DMS153 treated with DMSO at 0.1 percent for 48 hours (cell line): ENCODE data around the gene BICC1.

Source experiments
- DNase-seq: peaks from one replicate; lab custom pipeline; 2025; ENCODE audit not compliant: unreplicated experiment; lab: John Stamatoyannopoulos, UW

The BICC1 gene

DNA sequence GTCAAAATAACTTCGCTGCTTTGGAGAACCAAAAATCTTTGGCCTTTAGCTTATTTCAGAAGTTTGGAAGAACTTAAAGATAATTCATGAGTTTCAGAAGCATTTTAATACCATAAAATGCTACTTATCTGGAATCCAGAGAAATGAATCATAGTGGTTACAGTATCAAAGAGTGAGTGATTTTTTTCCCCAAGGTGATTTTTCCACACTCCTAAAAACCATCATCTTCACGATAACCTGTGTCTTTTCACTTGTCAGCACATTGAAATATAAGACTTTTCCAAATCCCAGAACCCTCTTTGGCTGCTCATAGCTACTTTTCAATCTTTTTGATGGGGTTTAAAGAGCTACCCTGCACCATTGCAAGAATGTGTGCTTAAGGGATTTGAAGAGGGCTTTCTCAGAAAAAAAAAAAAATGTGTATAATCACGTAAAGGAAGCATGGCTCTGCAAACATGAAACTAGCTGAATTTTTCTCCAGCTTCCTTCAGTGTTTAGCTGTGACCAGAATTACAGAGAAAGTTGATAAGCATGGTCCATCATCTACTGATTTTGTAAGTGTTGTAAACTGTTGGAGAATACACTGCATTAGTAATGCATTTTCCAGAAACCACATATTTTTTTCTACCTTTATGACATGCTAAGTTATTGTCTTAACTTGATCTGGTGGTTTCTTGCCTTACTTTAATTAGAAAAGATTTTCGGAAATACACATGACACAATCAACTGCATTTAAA is 134.9 kb downstream of the BICC1 start:
- no peak for DNase-seq

DNA sequence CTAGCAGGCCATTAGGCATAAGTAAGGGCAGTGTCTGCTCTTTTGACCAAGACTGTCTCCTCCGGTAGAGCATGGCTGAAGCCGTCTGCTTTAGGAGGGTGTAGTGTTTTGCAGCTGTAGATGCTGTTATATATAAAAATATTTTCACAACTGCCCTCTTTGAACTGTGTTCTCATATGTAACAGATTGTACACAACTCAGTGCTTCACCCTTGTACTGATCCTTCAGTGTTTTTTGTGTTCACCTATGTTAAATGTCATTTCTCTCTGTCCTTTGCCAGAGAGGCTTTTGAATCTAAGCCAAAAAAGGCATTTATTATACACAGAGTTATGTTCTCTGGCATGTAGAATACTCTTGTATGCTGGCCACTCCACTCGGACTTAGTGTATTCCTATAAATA is 135.5 kb downstream of the BICC1 start:
- DNase-seq = no peak

DNA sequence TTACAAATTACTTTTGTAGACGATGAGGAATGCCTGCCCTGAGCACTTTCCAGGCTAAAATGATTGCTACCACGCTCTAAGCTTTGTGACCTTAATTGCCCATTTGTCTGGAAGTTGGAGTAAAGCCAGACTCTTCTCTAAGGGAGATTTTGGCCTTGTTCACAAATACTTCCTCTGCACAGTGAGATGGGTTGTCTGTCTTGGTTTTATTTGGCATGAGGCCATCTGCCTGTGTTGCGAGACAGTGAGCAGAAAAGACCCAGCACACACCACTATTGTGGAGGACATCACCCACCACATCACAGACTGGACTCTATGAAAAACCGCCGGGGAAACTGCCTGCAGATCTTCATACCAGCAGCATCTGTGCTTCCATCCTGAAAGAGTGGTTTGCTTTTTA is 138.4 kb downstream of the BICC1 start:
- no peak for DNase-seq

DNA sequence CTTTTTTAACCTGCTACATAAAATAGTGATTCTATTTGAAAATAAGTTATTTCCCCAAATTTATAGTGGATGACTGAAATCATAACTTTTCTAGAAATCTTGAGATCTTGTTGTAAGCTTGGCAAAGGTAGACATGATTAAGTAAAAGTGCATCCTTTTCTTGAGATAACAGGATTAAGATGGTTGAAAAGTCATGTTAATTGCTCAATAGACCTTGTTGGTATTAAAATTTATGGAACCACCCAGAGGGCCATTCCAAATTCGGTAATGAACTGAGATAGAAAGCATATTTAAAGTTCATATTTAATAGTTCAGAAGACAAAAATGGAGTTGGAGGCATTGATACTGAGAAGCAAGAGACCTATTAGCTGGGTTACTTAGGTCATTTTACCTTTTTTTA is 139.1 kb downstream of the BICC1 start:
- no peak for DNase-seq

DNA sequence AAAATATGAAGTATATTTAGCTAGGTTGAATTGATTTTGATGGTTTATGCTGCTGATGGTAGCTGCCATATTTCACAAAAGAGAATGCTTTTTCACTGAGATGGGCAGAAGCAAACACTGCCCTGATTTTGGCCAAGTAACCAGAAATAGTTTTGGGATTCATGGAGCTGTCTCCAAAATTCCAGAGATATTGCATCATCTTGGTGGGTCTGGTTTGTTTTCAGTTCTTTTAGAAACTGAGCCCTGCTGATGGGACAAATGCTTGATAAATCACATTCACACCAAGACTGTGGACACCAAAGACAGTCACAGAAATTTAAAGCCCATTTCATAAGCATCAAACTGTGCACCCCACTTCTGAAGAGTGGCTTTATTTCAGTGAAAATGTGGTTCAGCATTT is 140.5 kb downstream of the BICC1 start:
- DNase-seq = no peak

DNA sequence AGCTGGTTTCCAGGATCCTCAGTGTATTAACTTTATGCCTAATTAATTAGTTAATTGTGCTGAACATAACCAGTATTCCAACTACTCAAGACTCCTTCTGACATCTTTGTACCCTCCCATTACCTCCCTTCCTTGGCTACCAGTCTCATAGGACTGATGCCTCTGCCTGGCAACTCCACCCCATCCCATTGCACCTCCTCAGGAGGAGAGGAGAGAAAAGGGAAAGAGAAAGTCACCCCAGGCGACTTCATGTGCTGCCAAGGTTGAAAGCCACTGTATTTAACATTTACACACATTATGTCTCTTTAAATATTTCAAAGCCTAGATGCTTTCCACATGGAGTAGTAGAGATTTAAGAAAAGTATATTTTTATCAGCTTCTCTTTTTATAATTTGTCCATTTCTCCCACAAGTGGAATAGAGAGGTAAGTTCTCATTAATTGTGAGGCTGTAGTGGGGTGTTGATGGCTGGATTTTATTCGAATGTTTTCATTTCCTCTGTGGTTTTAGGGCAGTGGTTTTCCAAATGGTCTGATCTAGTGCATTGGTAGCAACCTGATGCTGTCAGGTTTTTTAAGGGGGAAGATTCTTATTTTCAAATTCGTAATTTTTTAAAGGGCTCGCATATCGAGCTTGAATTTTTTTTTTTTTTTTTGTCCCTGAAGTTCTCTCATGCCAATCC is 148.0 kb downstream of the BICC1 start:
- DNase-seq = no peak

DNA sequence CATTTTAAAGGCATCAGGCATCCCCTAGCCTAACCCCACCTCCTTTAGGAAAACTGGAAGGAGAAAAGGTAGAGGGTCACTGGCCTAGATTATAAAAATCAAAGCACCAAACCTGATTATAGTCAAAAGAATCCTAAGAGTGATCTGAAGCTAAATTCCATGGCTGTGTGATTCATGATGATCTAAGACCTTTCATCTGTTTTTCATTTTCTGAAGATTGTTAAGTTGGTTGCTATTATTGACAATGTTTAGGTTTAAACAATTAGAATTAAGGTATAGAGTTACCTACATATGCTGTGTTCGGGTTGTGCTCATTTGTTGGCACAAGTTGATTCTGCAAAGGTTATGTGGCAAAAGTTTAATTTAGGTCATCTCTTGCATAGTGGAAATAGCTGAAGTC is 148.7 kb downstream of the BICC1 start:
- no peak for DNase-seq

DNA sequence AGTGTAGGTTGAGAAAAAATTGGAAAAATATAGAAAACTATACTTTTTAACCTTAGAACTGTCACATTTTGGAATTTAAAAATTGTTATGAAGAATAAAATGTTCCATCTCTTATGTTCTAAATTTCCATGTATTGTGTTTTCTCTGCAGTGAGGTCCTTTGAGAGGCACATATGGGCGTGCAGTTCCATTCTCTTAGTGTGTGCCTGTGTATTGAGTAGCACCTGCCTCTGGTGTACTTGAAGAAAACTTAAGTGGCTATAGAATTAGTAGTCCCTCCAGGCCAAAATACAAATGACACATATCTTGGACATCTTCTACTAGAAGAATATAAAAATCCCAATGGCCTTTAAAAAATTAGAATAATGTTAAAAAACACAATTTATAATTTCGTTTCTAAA is 149.2 kb downstream of the BICC1 start:
- DNase-seq = no peak

DNA sequence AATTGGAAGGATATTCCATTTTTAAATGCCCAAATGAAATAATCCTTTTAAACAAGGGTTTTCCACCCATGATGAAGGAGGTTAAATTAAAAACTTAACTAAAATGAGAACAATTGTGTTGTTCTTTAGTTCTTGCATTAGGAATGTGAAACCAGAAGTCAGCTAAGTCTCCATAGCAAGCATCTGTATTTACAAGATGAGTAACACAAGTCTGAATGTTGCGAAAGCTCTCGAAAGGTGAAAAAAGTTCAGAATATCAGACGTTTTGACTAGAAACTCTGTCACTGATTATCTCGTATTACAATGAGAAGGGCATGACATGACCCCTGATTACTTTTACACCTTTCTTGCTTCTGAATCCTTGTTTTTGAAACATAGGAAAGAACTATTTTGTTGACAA is 149.6 kb downstream of the BICC1 start:
- DNase-seq = no peak

DNA sequence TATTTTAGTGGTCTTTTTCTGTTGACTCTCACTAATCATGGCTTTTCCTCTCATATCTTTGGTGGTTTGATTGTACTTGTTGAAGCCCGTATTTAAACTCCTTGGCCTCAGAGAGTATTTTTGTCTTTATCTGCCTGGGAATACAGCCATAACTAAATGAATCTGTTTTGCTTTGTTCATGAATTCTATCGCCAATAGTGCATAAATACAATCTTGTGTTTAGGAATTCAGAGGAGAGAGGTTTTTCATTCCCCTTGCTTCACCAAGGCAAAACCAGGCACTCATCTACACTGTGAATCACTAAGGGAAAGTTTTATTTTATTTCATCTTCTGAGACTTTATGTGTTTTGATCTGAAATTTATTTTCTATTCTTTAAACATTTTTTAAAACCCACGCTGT is 152.7 kb downstream of the BICC1 start:
- DNase-seq = no peak

DNA sequence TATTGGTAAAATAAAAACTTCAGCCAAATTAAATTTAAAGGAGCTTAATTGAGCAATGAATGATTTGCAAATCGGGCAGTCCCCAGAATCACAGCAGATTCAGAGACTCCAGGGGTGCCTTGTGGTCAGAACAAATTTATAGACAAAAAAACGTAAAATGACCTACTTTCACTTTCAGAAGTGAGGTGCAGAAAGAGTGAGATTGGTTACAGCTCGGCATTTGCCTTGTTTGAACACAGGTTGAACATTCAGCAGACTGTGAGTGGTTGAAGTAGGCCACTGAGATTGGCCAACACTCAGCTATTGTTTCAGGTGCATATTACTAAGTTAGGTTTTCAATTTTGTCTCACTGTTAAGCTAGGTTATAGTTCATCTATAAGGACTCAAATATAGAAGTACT is 153.4 kb downstream of the BICC1 start:
- DNase-seq = no peak

DNA sequence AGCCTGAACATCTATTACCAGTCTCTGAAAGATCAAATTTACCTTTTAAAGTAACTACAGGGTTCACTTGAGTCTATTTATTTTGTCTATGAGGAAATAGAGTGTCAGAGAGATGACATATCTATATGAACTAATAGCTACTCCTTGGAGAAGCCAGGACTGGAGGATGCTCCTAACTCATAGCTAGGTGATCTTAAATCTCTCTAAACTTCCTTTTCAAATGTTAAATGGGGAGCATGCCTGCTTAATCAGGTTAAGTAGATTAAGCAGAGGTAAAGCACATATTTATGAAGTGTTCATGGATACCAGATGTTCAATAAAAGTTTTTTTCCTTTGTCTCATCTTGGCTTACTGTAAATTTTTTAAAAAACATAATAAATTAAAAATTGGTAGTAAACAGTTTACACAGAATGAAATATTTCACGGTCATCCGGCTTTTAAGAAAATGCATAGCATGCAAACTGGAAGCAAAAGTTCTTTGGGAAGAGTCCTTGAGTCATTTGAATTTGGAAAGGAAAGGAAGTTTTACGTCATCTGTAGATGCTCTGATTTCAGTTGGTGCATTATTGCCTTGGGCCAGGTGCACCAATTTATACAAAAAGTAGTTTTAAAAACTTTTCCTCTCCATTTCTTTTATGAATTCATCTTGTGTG is 155.1 kb downstream of the BICC1 start:
- no peak for DNase-seq

DNA sequence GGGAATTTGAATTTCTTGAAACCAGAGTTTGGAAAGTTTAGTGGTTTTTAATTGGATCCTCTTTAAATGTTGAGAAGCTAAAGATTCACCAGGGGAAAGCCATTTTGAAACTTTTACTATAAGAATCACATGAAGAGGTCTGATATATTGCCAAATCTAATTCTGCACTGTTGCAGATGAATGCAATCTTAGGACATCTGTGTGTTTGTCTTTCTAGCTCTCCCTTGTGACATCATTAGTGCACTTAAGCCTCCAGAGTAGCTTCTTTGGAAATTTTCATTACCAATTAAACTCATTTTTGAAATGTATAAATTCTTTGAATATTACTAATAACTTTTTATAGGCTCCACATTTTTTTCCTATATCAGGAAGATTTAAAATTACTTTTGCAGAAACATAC is 160.2 kb downstream of the BICC1 start:
- no peak for DNase-seq

DNA sequence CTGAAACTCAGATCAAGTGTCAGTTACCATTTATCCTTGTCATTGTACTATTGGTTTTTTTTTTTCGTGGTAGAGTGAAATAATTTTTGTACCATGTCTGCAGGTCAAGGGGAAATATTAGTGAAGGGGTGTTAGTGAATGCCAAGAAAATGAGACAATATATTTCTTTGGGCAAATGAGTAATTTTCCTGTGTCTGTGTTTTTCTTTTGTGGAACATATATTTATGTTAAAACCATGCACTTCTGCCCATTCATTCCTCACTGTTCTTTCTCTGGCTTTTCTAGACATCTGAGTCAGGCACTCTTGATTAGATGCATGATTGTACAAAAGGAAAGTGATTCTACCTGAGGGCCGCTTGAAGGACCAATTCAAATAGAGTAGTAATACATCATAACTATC is 161.6 kb downstream of the BICC1 start:
- no peak for DNase-seq

DNA sequence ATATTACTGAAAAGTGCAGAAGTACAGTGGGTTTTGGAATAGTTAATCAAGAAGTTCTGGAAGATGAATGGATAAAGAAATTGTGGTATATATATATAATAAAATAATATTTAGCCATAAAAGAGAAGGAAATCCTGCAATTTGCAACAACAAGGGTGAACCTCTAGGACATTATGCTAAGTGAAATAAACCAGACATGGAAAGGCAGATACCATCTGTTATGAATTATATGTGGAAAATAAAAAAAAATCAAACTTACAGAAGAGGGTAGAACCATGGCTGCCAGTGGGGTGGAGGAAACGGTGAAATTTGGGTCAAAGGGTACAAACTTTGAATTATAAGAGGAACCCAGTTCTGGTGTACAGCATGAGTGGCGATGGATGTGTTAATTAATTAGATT is 162.6 kb downstream of the BICC1 start:
- DNase-seq = no peak

DNA sequence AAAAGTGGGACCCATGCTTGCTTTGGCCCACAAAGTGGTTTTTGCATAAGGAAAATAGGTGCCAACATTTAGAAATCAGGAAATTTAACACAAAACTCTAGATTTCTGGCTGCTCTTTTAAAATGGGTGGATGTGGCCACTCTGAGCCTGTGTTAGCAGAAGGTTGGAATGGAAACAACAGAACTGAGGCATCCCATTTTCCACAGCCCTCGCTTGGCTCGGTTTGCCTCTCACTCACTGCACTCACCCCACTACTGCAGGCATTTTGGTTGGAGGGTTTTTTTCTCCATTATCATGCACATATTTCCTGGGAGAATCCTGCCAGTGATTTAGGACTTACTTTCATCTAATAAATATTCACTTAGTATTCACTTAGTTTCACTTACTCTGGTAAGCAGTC is 178.9 kb downstream of the BICC1 start:
- no peak for DNase-seq

DNA sequence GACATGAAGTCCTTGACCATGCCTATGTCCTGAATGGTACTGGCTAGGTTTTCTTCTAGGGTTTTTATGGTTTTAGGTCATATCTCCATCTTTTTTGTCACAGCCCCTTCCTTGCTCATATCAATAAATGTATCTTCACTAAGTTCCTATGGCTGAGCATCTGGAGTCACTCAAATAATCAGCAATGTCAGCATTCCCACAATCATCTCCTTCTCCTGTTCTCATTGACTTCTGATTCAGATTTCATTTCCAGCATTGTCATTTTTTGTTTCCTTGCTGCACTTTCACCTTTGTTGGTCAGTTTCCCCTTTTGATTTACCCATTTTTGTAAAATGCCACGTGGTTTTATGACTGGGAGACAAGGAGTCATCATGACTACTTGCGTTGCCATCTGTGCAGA is 181.2 kb downstream of the BICC1 start:
- no peak for DNase-seq

DNA sequence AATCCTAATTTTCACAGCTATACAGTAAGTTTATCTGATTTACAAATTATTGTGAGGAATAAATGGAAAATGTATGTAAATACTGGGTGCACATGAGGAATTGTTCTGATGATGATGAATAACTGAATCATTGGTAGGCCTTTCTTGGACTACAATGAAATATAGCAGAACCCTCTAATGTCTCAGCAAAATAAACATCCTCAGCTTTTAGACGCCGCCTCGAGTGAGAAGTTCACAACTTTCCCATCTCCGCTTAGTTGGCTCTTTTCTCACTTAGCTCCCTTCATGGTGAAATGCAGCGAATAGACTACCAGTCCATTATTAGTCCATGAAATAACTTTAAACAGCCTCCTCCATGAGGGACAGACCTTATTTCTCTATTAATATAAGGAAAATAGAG is 182.3 kb downstream of the BICC1 start:
- no peak for DNase-seq

DNA sequence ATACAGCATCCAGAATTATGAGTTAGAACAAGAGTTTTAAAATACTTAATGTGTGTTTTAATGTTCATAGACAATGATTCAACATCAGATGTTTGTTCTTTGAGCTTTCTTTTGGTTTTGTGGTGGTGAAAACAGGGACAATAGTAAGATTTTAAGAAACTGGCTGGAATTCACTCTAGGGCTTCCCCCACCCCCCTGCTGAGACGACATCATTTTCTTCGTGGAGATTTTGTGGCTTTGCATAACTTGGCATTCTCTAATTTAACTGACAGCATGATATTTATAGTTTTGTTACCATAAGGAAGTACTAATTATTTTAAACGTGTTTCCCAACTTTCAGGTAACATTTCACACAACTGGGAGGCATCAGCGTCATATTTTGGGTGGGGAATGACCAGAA is 184.1 kb downstream of the BICC1 start:
- no peak for DNase-seq

DNA sequence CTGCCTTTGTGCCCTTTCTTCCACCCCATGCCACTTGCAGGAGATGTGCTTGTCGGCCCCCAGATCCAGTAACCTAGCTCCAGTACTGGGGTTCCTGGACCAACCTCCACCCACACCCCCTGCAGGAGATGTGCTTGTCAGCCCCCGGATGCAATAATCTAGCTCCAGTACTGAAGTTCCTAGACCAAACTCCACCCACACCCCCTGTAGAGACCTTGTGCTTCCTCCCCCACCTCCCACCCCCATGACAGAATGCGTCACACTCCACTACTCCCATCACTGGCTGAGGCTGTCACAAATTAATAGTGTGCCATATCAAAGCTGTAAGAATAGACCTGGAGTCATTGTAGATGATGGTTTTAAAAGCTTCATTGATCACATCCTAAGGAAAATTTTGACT is 185.0 kb downstream of the BICC1 start:
- DNase-seq = no peak

DNA sequence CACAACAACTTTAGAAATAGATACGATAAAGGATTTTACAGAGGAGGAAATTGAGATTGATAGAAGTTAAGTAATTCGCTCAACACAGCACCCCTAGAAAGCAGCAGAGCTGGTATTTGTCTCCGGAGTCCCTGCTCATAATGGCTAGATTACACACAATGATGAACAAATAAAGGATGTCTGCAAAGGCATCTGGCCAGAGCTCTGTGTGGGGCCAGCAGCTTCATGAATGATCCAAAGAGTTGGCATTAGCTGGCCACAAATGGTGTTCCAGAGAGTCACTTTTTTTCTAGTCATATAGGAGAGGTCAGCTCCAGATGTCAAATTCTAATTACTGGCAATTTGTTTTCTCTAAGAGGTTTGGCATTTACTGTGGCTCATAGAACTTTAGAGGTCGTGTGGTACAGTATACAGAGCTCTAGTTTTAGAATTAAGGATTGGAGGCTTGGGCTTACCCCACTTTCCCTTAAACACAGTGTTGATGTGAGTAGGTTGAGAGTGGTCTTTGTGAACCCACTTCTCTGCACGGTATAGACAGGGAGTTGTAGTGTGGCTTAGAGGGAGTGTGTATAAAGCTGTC is 186.2 kb downstream of the BICC1 start:
- DNase-seq = no peak

DNA sequence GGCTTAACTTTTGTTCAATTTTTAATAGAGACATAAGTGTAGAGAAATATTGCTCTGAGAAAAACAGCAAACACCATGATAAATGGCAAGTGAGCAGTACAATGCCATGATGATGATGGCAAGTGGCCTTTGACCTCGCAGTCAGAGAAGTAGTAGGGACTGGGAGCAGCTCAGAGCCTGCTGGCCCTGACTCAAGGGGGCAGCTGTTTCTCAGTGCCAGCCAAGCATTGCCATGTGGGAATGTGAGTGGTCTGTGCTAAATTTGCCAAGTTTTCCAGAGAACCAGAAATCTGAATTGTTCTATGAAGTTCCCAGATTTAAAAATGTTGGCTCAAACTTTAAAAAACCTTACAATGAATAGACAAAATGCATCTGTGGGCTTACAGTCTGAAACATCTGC is 187.9 kb downstream of the BICC1 start:
- no peak for DNase-seq
